GM23338 (cell line): ENCODE data around the gene ADRA2B. TPM values are rescaled to one million over a fixed set of nuclear protein-coding genes. Genes with fewer than 3 reads are reported as not detected.

ENCODE experiments used
- ATAC-seq: fragments of 200-7000 bp; cut with Tn5 transposase; 3 replicates; pipeline ENCODE4 v1.9.1; 2020
- DNase-seq: peaks from one replicate; pipeline ENCODE4 v3.0.0-alpha.2; 2015; ENCODE audit warnings: low spot score
- H2AFZ ChIP-seq: fragments of 200-600 bp; sonication (generic); 2 replicates; pipeline ENCODE4 v1.8.0; 2016; ENCODE audit warnings: antibody characterized with exemption, mild to moderate bottlenecking, moderate library complexity
- H3F3A ChIP-seq: fragments of 200-600 bp; sonication (generic); replicated peaks from 2 replicates; pipeline ENCODE4 v1.8.0; 2017; ENCODE audit warnings: antibody characterized with exemption, mixed run types, low read depth
- H3K27ac ChIP-seq: fragments of 200-600 bp; sonication (generic); 2 replicates; pipeline ENCODE4 v1.6.1; 2016; ENCODE audit warnings: low read depth
- H3K27me3 ChIP-seq: fragments of 200-600 bp; sonication (generic); 2 replicates; pipeline ENCODE4 v1.8.0; 2016; ENCODE audit warnings: mild to moderate bottlenecking, mixed run types, moderate library complexity; ENCODE audit not compliant: insufficient read depth
- H3K36me3 ChIP-seq: fragments of 200-600 bp; sonication (generic); 2 replicates; pipeline ENCODE4 v1.8.0; 2016; ENCODE audit warnings: mild to moderate bottlenecking; ENCODE audit not compliant: insufficient read depth
- H3K4me1 ChIP-seq: fragments of 200-600 bp; sonication (generic); 2 replicates; pipeline ENCODE4 v1.8.0; 2016; ENCODE audit warnings: mild to moderate bottlenecking, moderate library complexity; ENCODE audit not compliant: insufficient read depth
- H3K4me2 ChIP-seq: fragments of 200-600 bp; sonication (generic); 2 replicates; pipeline ENCODE4 v1.7.1; 2017; ENCODE audit warnings: mixed run types
- H3K4me3 ChIP-seq: fragments of 200-600 bp; sonication (generic); 2 replicates; pipeline ENCODE4 v1.6.1; 2016; ENCODE audit warnings: mixed run types
- H3K79me2 ChIP-seq: fragments of 200-600 bp; sonication (generic); replicated peaks from 2 replicates; pipeline ENCODE4 v1.8.0; 2017; ENCODE audit warnings: mild to moderate bottlenecking; ENCODE audit not compliant: insufficient read depth
- H3K9me2 ChIP-seq: fragments of 200-600 bp; sonication (generic); 2 replicates; pipeline ENCODE4 v1.8.0; 2017; ENCODE audit not compliant: insufficient read depth
- H4K20me1 ChIP-seq: fragments of 200-600 bp; sonication (generic); replicated peaks from 2 replicates; pipeline ENCODE4 v1.8.0; 2017; ENCODE audit warnings: mild to moderate bottlenecking; ENCODE audit not compliant: insufficient read depth
- H3K27ac Mint-ChIP-seq: 2 replicates; pipeline ENCODE4 v1.8.0; 2020; ENCODE audit warnings: inconsistent platforms, mild to moderate bottlenecking, moderate library complexity, mixed read lengths
- H3K27me3 Mint-ChIP-seq: 3 replicates; pipeline ENCODE4 v1.8.0; 2022; ENCODE audit warnings: low read depth, mild to moderate bottlenecking, moderate library complexity, mixed read lengths, inconsistent platforms; ENCODE audit not compliant: insufficient read depth, poor library complexity
- H3K36me3 Mint-ChIP-seq: 3 replicates; pipeline ENCODE4 v1.8.0; 2021; ENCODE audit warnings: low read depth, mild to moderate bottlenecking, inconsistent platforms, moderate library complexity, mixed read lengths
- H3K4me1 Mint-ChIP-seq: 3 replicates; pipeline ENCODE4 v1.8.0; 2020; ENCODE audit warnings: mild to moderate bottlenecking, inconsistent platforms, mixed read lengths
- H3K4me3 Mint-ChIP-seq: 3 replicates; pipeline ENCODE4 v1.8.0; 2021; ENCODE audit warnings: moderate library complexity, mild to moderate bottlenecking, inconsistent platforms, mixed read lengths
- H3K9me3 Mint-ChIP-seq: 3 replicates; pipeline ENCODE4 v1.8.0; 2020; ENCODE audit warnings: moderate library complexity, mild to moderate bottlenecking, inconsistent platforms, mixed read lengths
- CREB1 ChIP-seq: fragments of 250-450 bp; sonication (Bioruptor Pico); IDR thresholded peaks from 2 replicates; pipeline ENCODE4 v1.5.0; 2020; ENCODE audit warnings: low read depth, mild to moderate bottlenecking, moderate library complexity
- EZH2 ChIP-seq: fragments of 200-600 bp; sonication (generic); IDR thresholded peaks from one replicate; pipeline ENCODE4 v1.8.0; 2017; ENCODE audit warnings: antibody characterized with exemption, mild to moderate bottlenecking, low read depth; ENCODE audit not compliant: unreplicated experiment
- EZH2phosphoT487 ChIP-seq: fragments of 200-600 bp; sonication (generic); IDR thresholded peaks from one replicate; pipeline ENCODE4 v1.8.1; 2018; ENCODE audit warnings: antibody characterized with exemption; ENCODE audit not compliant: unreplicated experiment
- JUNB ChIP-seq: IDR thresholded peaks from one replicate; pipeline ENCODE4 v1.6.1; 2016; ENCODE audit warnings: antibody characterized with exemption; ENCODE audit not compliant: unreplicated experiment
- NANOG ChIP-seq: IDR thresholded peaks from 2 replicates; pipeline ENCODE4 v1.6.1; 2016; ENCODE audit warnings: antibody characterized with exemption, borderline replicate concordance
- POLR2AphosphoS5 ChIP-seq: IDR thresholded peaks from 2 replicates; pipeline ENCODE4 v1.6.1; 2016; ENCODE audit warnings: antibody characterized with exemption, low read depth
- STAT1 ChIP-seq: IDR thresholded peaks from one replicate; pipeline ENCODE4 v1.6.1; 2016; ENCODE audit warnings: antibody characterized with exemption; ENCODE audit not compliant: unreplicated experiment
- ZNF114 ChIP-seq: fragments of 250-450 bp; sonication (Bioruptor Pico); IDR thresholded peaks from 2 replicates; pipeline ENCODE4 v1.5.0; 2020; ENCODE audit warnings: mild to moderate bottlenecking, moderate library complexity
- ZNF331 ChIP-seq: fragments of 250-450 bp; sonication (Bioruptor Pico); IDR thresholded peaks from 2 replicates; pipeline ENCODE4 v1.5.0; 2020; ENCODE audit warnings: low read depth, mild to moderate bottlenecking, moderate library complexity
- polyA plus RNA-seq: library from polyadenylated mRNA; unstranded; fragments of >200 nt; fragmentation: Nextera tagmentation; extraction: Ambion mirVana; gene quantifications from 2 replicates; pipeline ENCODE4 v1.2.1, GENCODE V29; 2016
- total RNA-seq: library from RNA; depleted of rRNA; stranded (reverse); fragments of >200 nt; shearing (Covaris generic); gene quantifications from 2 replicates; pipeline ENCODE4 v1.2.3, GENCODE V29; 2014
- TF ChIP-seq, protein P1 (sequence below): fragments of 250-450 bp; sonication (Bioruptor Pico); IDR thresholded peaks from 2 replicates; pipeline ENCODE4 v1.5.0; 2020; ENCODE audit warnings: mild to moderate bottlenecking, moderate library complexity
- TF ChIP-seq, protein P2 (sequence below), 2 experiments: fragments of 200-600 bp in 1 of 2; sonication (generic) in 1 of 2; conservative IDR thresholded peaks; 2 replicates each; pipeline versions ENCODE4 v1.5.1 to v1.6.1; 2016 to 2017; ENCODE audit warnings: antibody characterized with exemption in 2 of 2, low read depth in 2 of 2, mild to moderate bottlenecking in 2 of 2, moderate library complexity in 1 of 2
- TF ChIP-seq, protein P3 (sequence below): IDR thresholded peaks from 2 replicates; pipeline ENCODE4 v1.6.1; 2016; ENCODE audit warnings: antibody characterized with exemption
- TF ChIP-seq, protein P4 (sequence below): IDR thresholded peaks from one replicate; pipeline ENCODE4 v1.6.1; 2018; ENCODE audit warnings: antibody characterized with exemption; ENCODE audit not compliant: unreplicated experiment

The ADRA2B gene
- total and polyA plus RNA-seq, 2 experiments from 2014 or later: 1.7 to 5.9 TPM

DNA sequence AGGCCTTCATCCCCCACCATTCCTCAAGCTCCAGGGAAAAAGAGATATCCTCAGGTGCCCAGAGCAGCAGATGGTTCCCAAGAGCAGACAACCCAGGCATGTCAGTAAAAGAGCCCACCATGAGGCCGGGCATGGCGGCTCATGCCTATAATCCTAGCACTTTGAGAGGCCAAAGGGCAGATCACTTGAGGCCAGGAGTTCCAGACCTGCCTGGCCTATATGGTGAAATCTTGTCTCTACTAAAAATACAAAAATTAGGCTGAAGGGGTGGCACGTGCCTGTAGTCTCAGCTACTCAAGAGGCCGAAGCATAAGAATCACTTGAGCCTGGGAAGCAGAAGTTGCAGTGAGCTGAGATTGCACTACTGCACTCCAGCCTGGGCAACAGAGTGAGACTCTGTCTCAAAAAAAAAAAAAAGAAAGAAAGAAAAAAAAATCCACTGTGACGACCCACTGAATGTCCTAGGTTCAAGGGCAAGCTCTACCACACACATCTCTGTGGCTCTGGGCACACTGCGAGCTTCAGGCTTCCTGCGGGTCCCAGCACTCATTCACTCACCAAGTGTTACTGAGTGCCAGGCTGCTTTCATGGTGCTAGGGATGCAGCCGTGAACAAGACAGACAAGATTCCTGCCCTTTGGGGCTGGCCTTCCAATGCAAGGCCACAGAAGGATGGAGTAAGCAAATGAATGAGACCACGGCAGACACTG lies 35.4 kb upstream of the ADRA2B start:
- Histone ChIP-seq H3K27me3 (peaks cover under 1% of the 10 kb centered on the region; the same call in 1 of the 2 replicates), H3K4me1 (peaks cover 16% of the 10 kb centered on the region), H3K4me2 (no peak overlapping the region), H2AFZ (no peak overlapping the region), H3K79me2 (no peaks in the 10 kb centered on the region), H3K27ac (no peak overlapping the region), H4K20me1 (no peaks in the 10 kb centered on the region), H3F3A (no peaks in the 10 kb centered on the region; the same call in none of the 2 replicates), H3K36me3 (no peaks in the 10 kb centered on the region), H3K9me2 (no peaks in the 10 kb centered on the region), H3K4me3 (no peak overlapping the region)
- no peak for ATAC-seq
- no peak for DNase-seq
- TF ChIP-seq POLR2AphosphoS5: no peak
- TF ChIP-seq ZNF114 (CRISPR knock-in tag): no peak
- TF ChIP-seq ZNF331 (CRISPR knock-in tag): no peak
- no peak for TF ChIP-seq CREB1
- TF ChIP-seq, protein P1, sequence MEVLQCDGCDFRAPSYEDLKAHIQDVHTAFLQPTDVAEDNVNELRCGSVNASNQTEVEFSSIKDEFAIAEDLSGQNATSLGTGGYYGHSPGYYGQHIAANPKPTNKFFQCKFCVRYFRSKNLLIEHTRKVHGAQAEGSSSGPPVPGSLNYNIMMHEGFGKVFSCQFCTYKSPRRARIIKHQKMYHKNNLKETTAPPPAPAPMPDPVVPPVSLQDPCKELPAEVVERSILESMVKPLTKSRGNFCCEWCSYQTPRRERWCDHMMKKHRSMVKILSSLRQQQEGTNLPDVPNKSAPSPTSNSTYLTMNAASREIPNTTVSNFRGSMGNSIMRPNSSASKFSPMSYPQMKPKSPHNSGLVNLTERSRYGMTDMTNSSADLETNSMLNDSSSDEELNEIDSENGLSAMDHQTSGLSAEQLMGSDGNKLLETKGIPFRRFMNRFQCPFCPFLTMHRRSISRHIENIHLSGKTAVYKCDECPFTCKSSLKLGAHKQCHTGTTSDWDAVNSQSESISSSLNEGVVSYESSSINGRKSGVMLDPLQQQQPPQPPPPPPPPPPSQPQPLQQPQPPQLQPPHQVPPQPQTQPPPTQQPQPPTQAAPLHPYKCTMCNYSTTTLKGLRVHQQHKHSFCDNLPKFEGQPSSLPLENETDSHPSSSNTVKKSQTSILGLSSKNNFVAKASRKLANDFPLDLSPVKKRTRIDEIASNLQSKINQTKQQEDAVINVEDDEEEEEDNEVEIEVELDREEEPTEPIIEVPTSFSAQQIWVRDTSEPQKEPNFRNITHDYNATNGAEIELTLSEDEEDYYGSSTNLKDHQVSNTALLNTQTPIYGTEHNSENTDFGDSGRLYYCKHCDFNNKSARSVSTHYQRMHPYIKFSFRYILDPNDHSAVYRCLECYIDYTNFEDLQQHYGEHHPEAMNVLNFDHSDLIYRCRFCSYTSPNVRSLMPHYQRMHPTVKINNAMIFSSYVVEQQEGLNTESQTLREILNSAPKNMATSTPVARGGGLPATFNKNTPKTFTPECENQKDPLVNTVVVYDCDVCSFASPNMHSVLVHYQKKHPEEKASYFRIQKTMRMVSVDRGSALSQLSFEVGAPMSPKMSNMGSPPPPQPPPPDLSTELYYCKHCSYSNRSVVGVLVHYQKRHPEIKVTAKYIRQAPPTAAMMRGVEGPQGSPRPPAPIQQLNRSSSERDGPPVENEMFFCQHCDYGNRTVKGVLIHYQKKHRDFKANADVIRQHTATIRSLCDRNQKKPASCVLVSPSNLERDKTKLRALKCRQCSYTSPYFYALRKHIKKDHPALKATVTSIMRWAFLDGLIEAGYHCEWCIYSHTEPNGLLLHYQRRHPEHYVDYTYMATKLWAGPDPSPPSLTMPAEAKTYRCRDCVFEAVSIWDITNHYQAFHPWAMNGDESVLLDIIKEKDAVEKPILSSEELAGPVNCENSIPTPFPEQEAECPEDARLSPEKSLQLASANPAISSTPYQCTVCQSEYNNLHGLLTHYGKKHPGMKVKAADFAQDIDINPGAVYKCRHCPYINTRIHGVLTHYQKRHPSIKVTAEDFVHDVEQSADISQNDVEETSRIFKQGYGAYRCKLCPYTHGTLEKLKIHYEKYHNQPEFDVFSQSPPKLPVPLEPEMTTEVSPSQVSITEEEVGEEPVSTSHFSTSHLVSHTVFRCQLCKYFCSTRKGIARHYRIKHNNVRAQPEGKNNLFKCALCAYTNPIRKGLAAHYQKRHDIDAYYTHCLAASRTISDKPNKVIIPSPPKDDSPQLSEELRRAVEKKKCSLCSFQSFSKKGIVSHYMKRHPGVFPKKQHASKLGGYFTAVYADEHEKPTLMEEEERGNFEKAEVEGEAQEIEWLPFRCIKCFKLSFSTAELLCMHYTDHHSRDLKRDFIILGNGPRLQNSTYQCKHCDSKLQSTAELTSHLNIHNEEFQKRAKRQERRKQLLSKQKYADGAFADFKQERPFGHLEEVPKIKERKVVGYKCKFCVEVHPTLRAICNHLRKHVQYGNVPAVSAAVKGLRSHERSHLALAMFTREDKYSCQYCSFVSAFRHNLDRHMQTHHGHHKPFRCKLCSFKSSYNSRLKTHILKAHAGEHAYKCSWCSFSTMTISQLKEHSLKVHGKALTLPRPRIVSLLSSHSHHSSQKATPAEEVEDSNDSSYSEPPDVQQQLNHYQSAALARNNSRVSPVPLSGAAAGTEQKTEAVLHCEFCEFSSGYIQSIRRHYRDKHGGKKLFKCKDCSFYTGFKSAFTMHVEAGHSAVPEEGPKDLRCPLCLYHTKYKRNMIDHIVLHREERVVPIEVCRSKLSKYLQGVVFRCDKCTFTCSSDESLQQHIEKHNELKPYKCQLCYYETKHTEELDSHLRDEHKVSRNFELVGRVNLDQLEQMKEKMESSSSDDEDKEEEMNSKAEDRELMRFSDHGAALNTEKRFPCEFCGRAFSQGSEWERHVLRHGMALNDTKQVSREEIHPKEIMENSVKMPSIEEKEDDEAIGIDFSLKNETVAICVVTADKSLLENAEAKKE (CRISPR knock-in tag): no peak
- TF ChIP-seq, protein P2, sequence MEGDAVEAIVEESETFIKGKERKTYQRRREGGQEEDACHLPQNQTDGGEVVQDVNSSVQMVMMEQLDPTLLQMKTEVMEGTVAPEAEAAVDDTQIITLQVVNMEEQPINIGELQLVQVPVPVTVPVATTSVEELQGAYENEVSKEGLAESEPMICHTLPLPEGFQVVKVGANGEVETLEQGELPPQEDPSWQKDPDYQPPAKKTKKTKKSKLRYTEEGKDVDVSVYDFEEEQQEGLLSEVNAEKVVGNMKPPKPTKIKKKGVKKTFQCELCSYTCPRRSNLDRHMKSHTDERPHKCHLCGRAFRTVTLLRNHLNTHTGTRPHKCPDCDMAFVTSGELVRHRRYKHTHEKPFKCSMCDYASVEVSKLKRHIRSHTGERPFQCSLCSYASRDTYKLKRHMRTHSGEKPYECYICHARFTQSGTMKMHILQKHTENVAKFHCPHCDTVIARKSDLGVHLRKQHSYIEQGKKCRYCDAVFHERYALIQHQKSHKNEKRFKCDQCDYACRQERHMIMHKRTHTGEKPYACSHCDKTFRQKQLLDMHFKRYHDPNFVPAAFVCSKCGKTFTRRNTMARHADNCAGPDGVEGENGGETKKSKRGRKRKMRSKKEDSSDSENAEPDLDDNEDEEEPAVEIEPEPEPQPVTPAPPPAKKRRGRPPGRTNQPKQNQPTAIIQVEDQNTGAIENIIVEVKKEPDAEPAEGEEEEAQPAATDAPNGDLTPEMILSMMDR (conservative IDR thresholded peaks at IDR 0.05; ENCODE audit: low read depth in 2 of 2): no peak
- TF ChIP-seq STAT1: no peak
- no peak for TF ChIP-seq NANOG
- TF ChIP-seq, protein P3, sequence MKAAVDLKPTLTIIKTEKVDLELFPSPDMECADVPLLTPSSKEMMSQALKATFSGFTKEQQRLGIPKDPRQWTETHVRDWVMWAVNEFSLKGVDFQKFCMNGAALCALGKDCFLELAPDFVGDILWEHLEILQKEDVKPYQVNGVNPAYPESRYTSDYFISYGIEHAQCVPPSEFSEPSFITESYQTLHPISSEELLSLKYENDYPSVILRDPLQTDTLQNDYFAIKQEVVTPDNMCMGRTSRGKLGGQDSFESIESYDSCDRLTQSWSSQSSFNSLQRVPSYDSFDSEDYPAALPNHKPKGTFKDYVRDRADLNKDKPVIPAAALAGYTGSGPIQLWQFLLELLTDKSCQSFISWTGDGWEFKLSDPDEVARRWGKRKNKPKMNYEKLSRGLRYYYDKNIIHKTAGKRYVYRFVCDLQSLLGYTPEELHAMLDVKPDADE: no peak
- TF ChIP-seq, protein P4, sequence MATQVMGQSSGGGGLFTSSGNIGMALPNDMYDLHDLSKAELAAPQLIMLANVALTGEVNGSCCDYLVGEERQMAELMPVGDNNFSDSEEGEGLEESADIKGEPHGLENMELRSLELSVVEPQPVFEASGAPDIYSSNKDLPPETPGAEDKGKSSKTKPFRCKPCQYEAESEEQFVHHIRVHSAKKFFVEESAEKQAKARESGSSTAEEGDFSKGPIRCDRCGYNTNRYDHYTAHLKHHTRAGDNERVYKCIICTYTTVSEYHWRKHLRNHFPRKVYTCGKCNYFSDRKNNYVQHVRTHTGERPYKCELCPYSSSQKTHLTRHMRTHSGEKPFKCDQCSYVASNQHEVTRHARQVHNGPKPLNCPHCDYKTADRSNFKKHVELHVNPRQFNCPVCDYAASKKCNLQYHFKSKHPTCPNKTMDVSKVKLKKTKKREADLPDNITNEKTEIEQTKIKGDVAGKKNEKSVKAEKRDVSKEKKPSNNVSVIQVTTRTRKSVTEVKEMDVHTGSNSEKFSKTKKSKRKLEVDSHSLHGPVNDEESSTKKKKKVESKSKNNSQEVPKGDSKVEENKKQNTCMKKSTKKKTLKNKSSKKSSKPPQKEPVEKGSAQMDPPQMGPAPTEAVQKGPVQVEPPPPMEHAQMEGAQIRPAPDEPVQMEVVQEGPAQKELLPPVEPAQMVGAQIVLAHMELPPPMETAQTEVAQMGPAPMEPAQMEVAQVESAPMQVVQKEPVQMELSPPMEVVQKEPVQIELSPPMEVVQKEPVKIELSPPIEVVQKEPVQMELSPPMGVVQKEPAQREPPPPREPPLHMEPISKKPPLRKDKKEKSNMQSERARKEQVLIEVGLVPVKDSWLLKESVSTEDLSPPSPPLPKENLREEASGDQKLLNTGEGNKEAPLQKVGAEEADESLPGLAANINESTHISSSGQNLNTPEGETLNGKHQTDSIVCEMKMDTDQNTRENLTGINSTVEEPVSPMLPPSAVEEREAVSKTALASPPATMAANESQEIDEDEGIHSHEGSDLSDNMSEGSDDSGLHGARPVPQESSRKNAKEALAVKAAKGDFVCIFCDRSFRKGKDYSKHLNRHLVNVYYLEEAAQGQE: no peak
- no peak for TF ChIP-seq JUNB
- no peak for TF ChIP-seq EZH2
- TF ChIP-seq EZH2phosphoT487: no peak
- Mint-ChIP-seq H3K4me3 (no peak overlapping the region), H3K27me3 (peaks cover 13% of the 10 kb centered on the region), H3K27ac (no peak overlapping the region; the same call in 1 of the 2 replicates), H3K9me3 (no peaks in the 10 kb centered on the region), H3K4me1 (peaks cover 26% of the 10 kb centered on the region), H3K36me3 (no peaks in the 10 kb centered on the region; the same call in 2 of the 3 replicates)
